ENCODE data around the gene VPS8.
A peak's percentile ranks its signal among the peaks of the same experiment; 100 is the strongest.

VPS8 gene

DNA sequence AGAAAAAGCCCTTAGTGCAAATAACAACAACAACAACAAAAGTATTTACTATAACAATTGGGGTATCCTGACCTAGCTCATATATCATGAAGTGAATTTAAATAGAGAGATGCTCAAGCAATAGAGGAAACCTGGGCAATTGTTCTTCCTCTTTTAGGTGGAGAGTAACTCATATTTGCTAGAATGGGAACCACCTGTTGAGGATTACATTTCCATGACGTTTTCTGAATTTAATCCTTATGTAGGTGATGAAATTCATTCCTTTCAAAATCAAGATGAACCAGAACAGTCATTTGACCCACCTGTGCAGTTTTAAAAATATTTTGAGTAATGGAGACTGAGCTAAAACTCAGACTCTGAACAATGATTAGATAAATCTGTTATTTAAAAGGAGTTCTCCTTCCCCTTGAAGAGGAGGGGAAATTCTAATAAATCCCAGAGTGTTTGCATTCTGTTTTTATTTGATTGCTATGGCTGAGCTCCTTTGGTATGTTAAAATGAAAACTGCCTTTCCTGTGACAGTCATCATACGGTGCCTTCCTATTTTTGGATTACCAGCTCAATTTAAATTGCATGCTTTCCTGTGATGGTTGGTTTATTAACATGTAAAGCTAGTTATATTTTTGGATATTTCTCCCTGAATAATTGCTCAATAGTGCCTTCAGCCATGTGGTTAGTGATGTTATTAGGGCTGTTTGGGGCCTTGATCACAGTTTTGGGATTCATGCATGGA is 24.3 kb downstream of the VPS8 start:
- DNase-seq, result no peak
- TF ChIP-seq POLR2A (IDR thresholded peaks at IDR 0.05; ENCODE audit: low read length) (no peak), GATA1 (IDR thresholded peaks at IDR 0.05; ENCODE audit: low read depth, low read length) (no peak)

GRCh38 chr3:184842433-184842832 is 30.5 kb downstream of the VPS8 start:
- DNase-seq, result no peak
- no peak for TF ChIP-seq GATA1 (IDR thresholded peaks at IDR 0.05; ENCODE audit: low read depth, low read length)
- TF ChIP-seq POLR2A (IDR thresholded peaks at IDR 0.05; ENCODE audit: low read length), result no peak

- TF ChIP-seq POLR2A (IDR thresholded peaks at IDR 0.05; ENCODE audit: low read length) (no peak), GATA1 (IDR thresholded peaks at IDR 0.05; ENCODE audit: low read depth, low read length) (no peak)
- DNase-seq, result no peak
These were observed 33.9 kb downstream of the VPS8 start for GRCh38 chr3:184845819-184846218.

DNA sequence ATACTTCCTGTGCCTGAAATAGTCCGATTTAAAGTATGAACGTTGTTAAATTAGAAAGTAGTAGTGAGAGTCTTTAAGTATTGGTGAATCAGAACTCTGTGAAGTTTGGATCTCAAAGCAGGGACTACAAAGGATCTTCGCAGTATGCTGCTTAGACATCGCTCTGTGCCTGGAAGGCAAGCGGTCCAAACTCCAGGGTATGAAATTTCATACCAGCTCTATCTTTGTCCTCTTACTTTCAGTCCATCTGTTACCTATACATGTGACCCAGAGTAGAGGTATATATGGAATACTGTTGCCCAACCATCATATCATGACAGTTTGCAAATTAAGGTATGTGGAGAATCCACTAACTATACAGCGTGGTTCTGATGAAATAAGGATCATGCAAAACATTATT is 34.5 kb downstream of the VPS8 start:
- TF ChIP-seq GATA1 (IDR thresholded peaks at IDR 0.05; ENCODE audit: low read depth, low read length) (no peak), POLR2A (IDR thresholded peaks at IDR 0.05; ENCODE audit: low read length) (no peak)
- DNase-seq, result no peak

- TF ChIP-seq GATA1 (IDR thresholded peaks at IDR 0.05; ENCODE audit: low read depth, low read length) (no peak), POLR2A (IDR thresholded peaks at IDR 0.05; ENCODE audit: low read length) (no peak)
- DNase-seq, result no peak
These were observed 37.0 kb downstream of the VPS8 start for GRCh38 chr3:184848934-184849333.

GRCh38 chr3:184850201-184850600 is 38.2 kb downstream of the VPS8 start:
- DNase-seq, result no peak
- no peak for TF ChIP-seq GATA1 (IDR thresholded peaks at IDR 0.05; ENCODE audit: low read depth, low read length)
- TF ChIP-seq POLR2A (IDR thresholded peaks at IDR 0.05; ENCODE audit: low read length), result no peak

DNA sequence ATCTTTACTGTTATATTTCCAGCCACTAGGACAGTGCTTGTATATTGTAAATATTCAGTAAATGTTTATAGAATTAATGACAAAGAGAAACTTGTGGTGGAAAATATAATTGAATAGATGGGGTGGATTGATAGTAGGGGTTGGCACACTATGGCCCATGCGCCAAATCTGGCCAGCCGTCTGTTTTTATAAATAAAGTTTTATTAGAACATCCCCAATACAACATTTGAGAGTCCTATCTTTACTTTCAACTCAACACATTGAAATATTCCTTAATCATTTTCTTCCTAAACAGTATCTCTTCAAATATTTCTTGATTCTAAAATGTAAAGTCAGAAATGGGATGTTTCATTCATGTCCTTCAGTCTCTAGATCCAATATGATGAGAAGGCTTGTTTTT is 45.1 kb downstream of the VPS8 start:
- DNase-seq, result no peak
- TF ChIP-seq GATA1 (IDR thresholded peaks at IDR 0.05; ENCODE audit: low read depth, low read length) (no peak), POLR2A (IDR thresholded peaks at IDR 0.05; ENCODE audit: low read length) (no peak)

DNA sequence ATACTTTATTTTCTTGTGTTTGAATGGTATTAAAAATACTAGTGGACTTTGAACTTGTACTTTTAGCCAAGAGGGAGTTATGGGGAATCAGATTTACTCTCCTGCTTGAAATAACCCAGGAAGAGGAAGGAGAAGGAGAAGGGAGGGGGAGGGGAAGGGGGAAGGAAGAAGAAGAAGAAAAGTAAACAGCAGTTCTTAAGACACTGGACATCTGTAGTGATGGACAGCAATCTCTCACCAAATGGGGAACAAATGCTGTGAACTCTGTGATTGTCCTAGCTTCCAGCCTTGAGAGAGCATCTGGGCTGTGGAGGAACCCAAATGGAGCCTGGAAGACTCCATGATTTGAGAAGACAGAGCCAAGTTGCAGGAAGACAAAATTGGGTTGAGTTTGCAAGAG is 52.0 kb downstream of the VPS8 start:
- TF ChIP-seq GATA1 (IDR thresholded peaks at IDR 0.05; ENCODE audit: low read depth, low read length), result no peak
- no peak for TF ChIP-seq POLR2A (IDR thresholded peaks at IDR 0.05; ENCODE audit: low read length)

GRCh38 chr3:184868477-184868876 is 56.5 kb downstream of the VPS8 start:
- DNase-seq, result no peak
- TF ChIP-seq GATA1 (IDR thresholded peaks at IDR 0.05; ENCODE audit: low read depth, low read length) (no peak), POLR2A (IDR thresholded peaks at IDR 0.05; ENCODE audit: low read length) (no peak)

More for the DNA sequence above, 52.0 kb downstream of the VPS8 start:
- DNase-seq, result no peak

- TF ChIP-seq GATA1 (IDR thresholded peaks at IDR 0.05; ENCODE audit: low read depth, low read length), result no peak
- TF ChIP-seq POLR2A (IDR thresholded peaks at IDR 0.05; ENCODE audit: low read length), result no peak
- DNase-seq, result no peak
These were observed 60.2 kb downstream of the VPS8 start for GRCh38 chr3:184872200-184872599.

DNA sequence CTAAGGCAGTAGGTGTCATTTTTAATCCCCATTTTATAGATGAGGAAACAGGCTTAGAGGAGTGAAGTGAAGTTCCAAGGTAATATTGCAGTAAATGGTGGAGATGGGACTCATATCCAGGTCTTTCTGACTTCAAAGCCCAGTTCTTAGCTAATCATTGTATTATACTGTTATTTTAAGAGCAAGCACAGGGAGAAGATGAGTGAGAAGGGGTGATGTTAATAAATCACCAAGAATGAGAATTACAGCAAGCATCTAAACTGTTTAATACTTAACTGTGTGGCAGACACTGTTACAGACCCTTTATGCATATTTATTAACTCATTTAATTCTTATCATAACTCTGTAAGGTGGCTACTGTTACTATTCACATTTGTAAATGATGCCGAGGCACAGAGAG is 61.2 kb downstream of the VPS8 start:
- TF ChIP-seq GATA1 (IDR thresholded peaks at IDR 0.05; ENCODE audit: low read depth, low read length) (no peak), POLR2A (IDR thresholded peaks at IDR 0.05; ENCODE audit: low read length) (no peak)
- no peak for DNase-seq

- peak; percentile 36 to 58 for DNase-seq
- TF ChIP-seq GATA1 (IDR thresholded peaks at IDR 0.05; ENCODE audit: low read depth, low read length) (no peak), POLR2A (IDR thresholded peaks at IDR 0.05; ENCODE audit: low read length) (no peak)
These were observed 63.0 kb downstream of the VPS8 start for GRCh38 chr3:184874709-184875644.

- DNase-seq, result no peak
- no peak for TF ChIP-seq POLR2A (IDR thresholded peaks at IDR 0.05; ENCODE audit: low read length)
- TF ChIP-seq GATA1 (IDR thresholded peaks at IDR 0.05; ENCODE audit: low read depth, low read length), result no peak
These were observed 68.5 kb downstream of the VPS8 start for GRCh38 chr3:184880276-184881019.

Measured in erythroblast (primary cell).